Activated CD8-positive, alpha-beta memory T cell treated with anti-CD3 and anti-CD28 coated beads, Interleukin-2, amount 10 ng/mL, durations not matched to agents 7 days and 5 days (primary cell): Measurements from ENCODE around the gene FAM83G. TPM values are rescaled to one million over a fixed set of nuclear protein-coding genes. Genes with fewer than 3 reads are reported as not detected.
"Not testable (repeated sequence)": the region's sequence is repeated elsewhere in the genome, so short reads cannot be mapped to it uniquely, and the experiment has no call there.

Experiments used
- ATAC-seq: fragments of 150-1000 bp; cut with Tn5 transposase; one replicate; pipeline ENCODE4 v1.10.0; 2021; ENCODE audit warnings: moderate library complexity
- CTCF ChIA-PET: fragments of 350-600 bp; sonication (Branson Sonifier 250); formaldehyde crosslinking; loops from one replicate; lab custom pipeline; 2021; ENCODE audit warnings: antibody characterized with exemption; lab: Charles Lee
- DNase-seq: peaks from one replicate; pipeline ENCODE4 v3.0.0-alpha.2; 2020
- H3K27ac Mint-ChIP-seq: one replicate; pipeline ENCODE4 v1.8.0; 2021; ENCODE audit warnings: mild to moderate bottlenecking, mixed read lengths
- H3K27me3 Mint-ChIP-seq: one replicate; pipeline ENCODE4 v1.8.0; 2021; ENCODE audit warnings: mixed read lengths
- H3K36me3 Mint-ChIP-seq: one replicate; pipeline ENCODE4 v1.8.0; 2021; ENCODE audit warnings: mild to moderate bottlenecking, mixed read lengths
- H3K4me1 Mint-ChIP-seq: one replicate; pipeline ENCODE4 v1.8.0; 2021; ENCODE audit warnings: mixed read lengths
- H3K4me3 Mint-ChIP-seq: one replicate; pipeline ENCODE4 v1.8.0; 2021; ENCODE audit warnings: mild to moderate bottlenecking, moderate library complexity, mixed read lengths
- H3K9me3 Mint-ChIP-seq: one replicate; pipeline ENCODE4 v1.8.0; 2022; ENCODE audit warnings: low read depth, mixed read lengths
- total RNA-seq, 2 experiments: library from RNA; stranded (reverse); gene quantifications; one replicate each; pipeline ENCODE4 v1.2.3, GENCODE V29; 2021

FAM83G gene
- total RNA-seq, 2 experiments from 2014 or later, result 4.7 to 4.8 TPM

DNA sequence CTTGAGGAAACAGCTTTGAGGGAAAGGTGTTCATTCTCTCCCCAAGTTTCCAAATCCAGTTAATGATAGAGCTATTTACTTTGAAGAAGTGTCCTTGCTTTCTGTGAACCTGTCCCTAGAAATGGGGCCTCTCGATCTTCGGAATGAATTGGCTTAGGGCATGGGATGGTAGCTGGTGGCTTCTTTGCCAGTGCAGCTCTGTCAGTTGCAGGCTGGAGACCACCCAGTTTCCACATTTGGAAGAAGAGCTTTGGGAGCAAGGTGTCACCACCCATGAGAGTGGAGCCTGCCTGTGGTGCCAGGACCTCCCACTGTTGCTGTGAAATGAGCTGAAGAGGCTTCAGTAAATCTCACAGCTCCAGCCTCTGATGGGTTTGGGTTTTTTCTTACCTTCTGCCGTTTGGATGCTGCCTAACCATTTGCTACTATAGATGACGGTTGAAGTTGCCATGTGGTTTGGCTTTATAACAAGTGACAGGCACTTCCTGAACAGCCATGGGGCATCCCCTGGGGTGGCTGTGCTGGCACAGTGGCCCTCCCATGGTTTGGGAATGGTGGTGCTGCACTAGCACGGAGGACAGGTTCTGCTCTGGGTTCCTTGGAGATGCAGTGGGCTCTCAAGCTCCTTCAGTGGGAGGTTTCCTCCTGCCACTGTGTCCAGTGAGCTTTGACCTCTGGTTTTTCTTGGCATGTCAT is 72.1 kb downstream of the FAM83G start:
- Mint-ChIP-seq H3K27ac (no peak overlapping the region), H3K9me3 (no peaks in the 10 kb centered on the region), H3K4me1 (peaks cover 16% of the 10 kb centered on the region), H3K36me3 (peaks cover 24% of the 10 kb centered on the region), H3K27me3 (peaks cover 15% of the 10 kb centered on the region), H3K4me3 (no peak overlapping the region)
- ATAC-seq (no peak), DNase-seq (no peak)
- CTCF ChIA-PET, result interaction anchor here (0.7 to 1.6 kb wide), 3 partner anchors 10 to 306 kb away, joined by 3 to 5 read pairs (median 4); no protein-coding TSS in a partner anchor

DNA sequence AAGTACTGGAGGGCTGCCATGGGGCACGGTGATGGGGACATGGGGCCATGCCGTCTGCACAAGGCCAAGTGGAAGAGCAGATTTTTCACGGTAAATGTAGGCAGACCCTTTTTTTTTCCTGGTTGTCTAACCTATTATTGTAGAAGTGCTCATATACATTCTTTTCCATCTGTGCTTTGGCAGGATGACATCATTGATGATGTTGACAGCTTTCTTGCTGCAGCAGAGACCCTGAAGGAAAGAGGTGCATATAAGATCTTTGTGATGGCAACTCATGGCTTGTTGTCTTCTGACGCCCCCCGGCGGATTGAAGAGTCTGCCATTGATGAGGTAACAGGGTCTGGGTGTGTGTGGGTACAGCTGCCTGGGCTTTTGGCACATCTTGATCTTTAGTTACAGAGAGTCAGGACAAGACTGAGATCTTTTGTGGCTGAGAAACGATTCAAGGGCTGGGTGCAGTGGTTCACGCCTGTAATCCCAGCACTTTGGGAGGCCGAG is 75.9 kb downstream of the FAM83G start:
- H3K4me3 Mint-ChIP-seq, result no peak overlapping the region
- peaks cover 2% of the 10 kb centered on the region for H3K27me3 Mint-ChIP-seq
- ATAC-seq (no peak), DNase-seq (no peak)
- CTCF ChIA-PET, result no interaction called here
- H3K27ac Mint-ChIP-seq, result peak overlapping the region; percentile 35
- no peaks in the 10 kb centered on the region for H3K9me3 Mint-ChIP-seq
- H3K36me3 Mint-ChIP-seq, result peaks cover 32% of the 10 kb centered on the region
- peaks cover 23% of the 10 kb centered on the region for H3K4me1 Mint-ChIP-seq

DNA sequence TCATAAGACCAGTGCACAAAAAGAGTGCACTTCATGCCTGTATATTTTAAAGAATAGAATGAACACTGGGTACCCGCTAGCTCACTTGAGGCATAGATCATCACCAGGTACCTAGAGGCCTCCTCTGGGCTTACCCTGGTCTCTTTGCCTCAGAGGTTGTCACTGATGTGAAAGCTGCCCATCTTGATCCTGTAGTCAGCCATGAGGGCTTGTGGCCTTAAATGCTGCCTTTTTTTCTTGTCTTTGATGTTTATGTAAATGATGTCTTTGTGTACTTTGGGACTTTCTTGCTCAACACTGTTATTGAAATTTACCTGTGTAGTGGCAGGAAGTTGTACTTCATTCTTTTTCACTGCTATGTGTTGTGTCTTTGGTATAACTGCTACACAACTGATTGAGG is 79.4 kb downstream of the FAM83G start:
- no peak overlapping the region for H3K4me3 Mint-ChIP-seq
- peaks cover 31% of the 10 kb centered on the region for H3K4me1 Mint-ChIP-seq
- no peaks in the 10 kb centered on the region for H3K27me3 Mint-ChIP-seq
- CTCF ChIA-PET, result interaction anchor here (1.2 kb wide), 1 partner anchor 35 kb away, joined by 3 read pairs; no protein-coding TSS in a partner anchor
- no peak for ATAC-seq
- H3K9me3 Mint-ChIP-seq, result no peaks in the 10 kb centered on the region
- DNase-seq, result no peak
- H3K27ac Mint-ChIP-seq, result no peak overlapping the region
- peaks cover 29% of the 10 kb centered on the region for H3K36me3 Mint-ChIP-seq

DNA sequence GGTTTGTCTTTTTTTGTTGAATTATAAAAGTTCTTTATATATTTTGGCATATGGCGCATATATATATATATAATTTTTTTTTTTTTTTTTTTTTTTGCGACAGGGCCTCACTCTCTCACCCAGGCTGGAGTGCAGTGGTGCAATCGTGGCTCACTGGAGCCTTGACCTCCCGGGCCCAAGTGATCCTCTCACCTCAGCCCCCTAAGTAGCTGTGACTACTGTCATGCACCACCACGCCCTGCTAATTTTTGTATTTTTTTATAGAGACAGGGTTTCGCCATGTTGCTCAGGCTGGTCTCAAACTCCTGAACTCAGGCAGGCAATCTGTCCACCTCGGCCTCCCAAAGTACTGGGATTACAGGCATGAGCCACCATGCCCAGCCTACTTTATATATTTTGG is 82.0 kb downstream of the FAM83G start:
- Mint-ChIP-seq H3K27ac (peak overlapping the region; percentile 82), H3K36me3 (peaks cover 20% of the 10 kb centered on the region), H3K4me1 (peaks cover 39% of the 10 kb centered on the region)
- CTCF ChIA-PET, result interaction anchor here (1.6 kb wide), 1 partner anchor 10 kb away, joined by 3 read pairs; no protein-coding TSS in a partner anchor
- ATAC-seq, DNase-seq, H3K27me3 Mint-ChIP-seq, H3K9me3 Mint-ChIP-seq, H3K4me3 Mint-ChIP-seq: not testable (repeated sequence)

DNA sequence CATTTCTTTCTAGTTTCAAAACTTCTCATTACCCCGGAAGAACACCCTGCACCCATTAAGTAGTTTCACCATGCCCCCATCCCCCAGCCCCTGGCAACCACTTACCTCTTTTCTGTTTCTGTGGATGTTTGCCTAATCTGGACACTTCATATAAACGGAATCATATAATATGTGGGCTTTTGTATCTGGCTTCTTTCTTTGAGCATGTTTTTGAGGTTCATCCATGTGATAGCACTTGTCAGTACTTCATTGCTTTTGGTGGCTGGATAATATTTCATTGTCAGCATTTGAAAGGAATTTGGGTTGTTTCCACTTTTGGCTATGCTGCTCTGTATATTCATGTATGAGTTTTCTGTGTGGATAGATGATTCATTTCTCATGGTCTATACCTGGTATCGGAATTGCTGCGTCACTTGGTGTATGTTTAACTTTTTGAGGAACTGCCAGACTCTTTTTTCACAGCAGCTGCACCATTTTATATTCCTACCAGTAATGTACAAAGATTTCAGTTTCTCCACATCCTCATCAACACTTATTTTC is 82.6 kb downstream of the FAM83G start:
- CTCF ChIA-PET, result interaction anchor here (1.6 kb wide), 1 partner anchor 11 kb away, joined by 3 read pairs; no protein-coding TSS in a partner anchor
- Mint-ChIP-seq H3K4me1 (peaks cover 41% of the 10 kb centered on the region), H3K27ac (peak overlapping the region; percentile 82), H3K9me3 (no peaks in the 10 kb centered on the region), H3K36me3 (peaks cover 19% of the 10 kb centered on the region), H3K4me3 (peak overlapping the region; percentile 17), H3K27me3 (no peaks in the 10 kb centered on the region)
- ATAC-seq, result peak; percentile 81
- DNase-seq, result peak; percentile 55

DNA sequence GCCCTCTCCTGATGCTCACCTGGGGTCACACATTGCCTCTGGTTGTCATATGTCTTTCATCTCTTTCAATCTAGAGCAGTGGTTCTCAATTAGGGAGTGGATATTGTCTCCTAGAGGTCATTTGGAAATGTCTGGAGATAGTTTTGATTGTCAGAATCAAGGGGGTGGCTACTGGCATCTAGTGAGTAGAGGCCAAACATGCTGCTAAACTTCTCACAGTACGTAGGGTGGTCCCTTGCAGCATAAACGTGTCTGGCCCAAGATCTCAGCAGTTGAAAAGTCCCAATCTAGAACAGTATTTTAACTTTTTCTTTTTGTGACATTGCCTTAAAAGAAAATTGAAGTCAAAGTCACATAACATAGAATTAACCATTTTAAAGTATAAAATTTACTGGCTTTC is 83.1 kb downstream of the FAM83G start:
- peaks cover 37% of the 10 kb centered on the region for H3K4me1 Mint-ChIP-seq

DNA sequence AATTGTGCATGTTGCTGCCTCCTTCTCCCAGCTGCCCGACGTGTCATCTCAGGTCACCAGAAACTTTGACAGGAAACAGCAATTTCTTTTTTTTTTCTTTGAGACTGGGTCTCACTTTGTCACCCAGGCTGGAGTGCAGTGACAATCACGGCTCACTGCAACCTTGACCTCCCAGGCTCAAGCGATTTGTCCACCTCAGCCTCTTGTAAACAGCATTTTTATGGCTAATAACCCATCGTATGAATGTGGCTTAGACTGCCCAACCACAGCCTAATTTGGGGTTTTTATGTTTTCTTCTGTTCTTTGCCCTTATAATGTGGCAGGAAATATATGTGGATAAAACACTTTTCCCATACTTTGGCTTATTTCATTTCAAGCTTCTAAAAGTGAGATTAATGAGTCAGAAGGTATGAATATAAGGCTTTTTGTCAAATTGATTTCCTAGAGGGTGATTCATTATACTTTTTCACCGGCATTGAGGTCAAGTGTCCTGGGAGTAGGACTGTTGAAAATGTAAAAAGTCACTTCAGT is 83.6 kb downstream of the FAM83G start:
- DNase-seq, result peak; percentile 46

More for the DNA sequence above, 83.1 kb downstream of the FAM83G start:
- no peaks in the 10 kb centered on the region for H3K27me3 Mint-ChIP-seq
- H3K9me3 Mint-ChIP-seq, result no peaks in the 10 kb centered on the region
- DNase-seq (no peak), ATAC-seq (no peak)
- H3K36me3 Mint-ChIP-seq, result peaks cover 23% of the 10 kb centered on the region
- peak overlapping the region; percentile 34 for H3K4me3 Mint-ChIP-seq
- CTCF ChIA-PET, result no interaction called here
- H3K27ac Mint-ChIP-seq, result peak overlapping the region; percentile 82

DNA sequence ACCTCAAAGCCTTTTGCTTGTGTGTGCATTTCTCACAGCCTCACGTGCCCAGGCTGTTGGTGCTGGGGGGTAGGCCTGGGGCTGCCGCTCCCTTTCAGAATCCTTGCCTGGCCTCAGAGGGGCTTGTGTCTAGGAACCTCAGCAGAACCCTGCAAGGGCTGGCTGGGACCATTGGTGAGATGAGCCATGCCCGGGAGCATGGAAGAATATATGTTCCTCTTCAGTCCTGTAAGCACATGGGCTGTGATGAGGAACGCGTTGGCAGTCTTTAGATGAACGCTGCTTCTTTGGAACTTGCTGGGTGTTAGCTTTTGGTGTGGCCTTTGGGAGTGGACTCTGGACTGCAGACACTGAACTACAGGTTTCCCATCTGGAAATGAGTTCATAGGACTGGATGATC is 84.6 kb downstream of the FAM83G start:
- Mint-ChIP-seq H3K4me1 (peaks cover 31% of the 10 kb centered on the region), H3K27ac (no peak overlapping the region)
- CTCF ChIA-PET, result interaction anchor here (1.5 kb wide), 1 partner anchor 41 kb away, joined by 4 read pairs; no protein-coding TSS in a partner anchor

More for the DNA sequence above, 83.6 kb downstream of the FAM83G start:
- CTCF ChIA-PET, result no interaction called here
- peaks cover 36% of the 10 kb centered on the region for H3K4me1 Mint-ChIP-seq
- no peak for ATAC-seq
- H3K27me3 Mint-ChIP-seq, result no peaks in the 10 kb centered on the region
- peaks cover 25% of the 10 kb centered on the region for H3K36me3 Mint-ChIP-seq
- H3K27ac Mint-ChIP-seq, result peak overlapping the region; percentile 82
- H3K9me3 Mint-ChIP-seq, result no peaks in the 10 kb centered on the region
- peak overlapping the region; percentile 34 for H3K4me3 Mint-ChIP-seq

More for the DNA sequence above, 84.6 kb downstream of the FAM83G start:
- ATAC-seq (no peak), DNase-seq (no peak)
- no peak overlapping the region for H3K4me3 Mint-ChIP-seq
- peaks cover 26% of the 10 kb centered on the region for H3K36me3 Mint-ChIP-seq
- H3K27me3 Mint-ChIP-seq, result no peaks in the 10 kb centered on the region
- no peaks in the 10 kb centered on the region for H3K9me3 Mint-ChIP-seq

Other genes starting within 250 kb of the FAM83G start
- gene TVP23B, start 223.6 kb downstream of the FAM83G start, total RNA-seq, result 10 to 100 TPM; 23.9 to 31.1 TPM
- 10 to 100 TPM; 35.0 to 37.3 TPM for gene PRPSAP2, start 146.6 kb downstream of the FAM83G start, total RNA-seq
- not detected for gene SLC5A10, start 52.6 kb downstream of the FAM83G start, total RNA-seq
- 10 to 100 TPM in 1 of 2 experiments, 1 to 10 TPM in 1; 9.7 to 10.4 TPM for gene GRAP, start 42.2 kb upstream of the FAM83G start, total RNA-seq
- 1 to 10 TPM; 7.5 to 8.1 TPM for gene GRAPL, start 122.8 kb upstream of the FAM83G start, total RNA-seq
- gene EPN2, start 232.6 kb upstream of the FAM83G start, total RNA-seq, result 10 to 100 TPM in 1 of 2 experiments, 1 to 10 TPM in 1; 2.9 to 15.3 TPM